Liver (tissue), 9 donors: Measurements from ENCODE around the gene SLC22A31. TPM values are rescaled to one million over a fixed set of nuclear protein-coding genes. Genes with fewer than 3 reads are reported as not detected.
A peak's percentile ranks its signal among the peaks of the same experiment; 100 is the strongest.

Experiments
- DNase-seq: peaks from one replicate; pipeline ENCODE4 v3.0.0-alpha.2; 2017; ENCODE audit warnings: low spot score
- H3K27ac ChIP-seq, 2 donors: one replicate each; pipeline ENCODE4 v1.7.0; 2013; ENCODE audit warnings: inconsistent platforms in 2 of 2, low read length in 2 of 2, control low read depth in 1 of 2, low read depth in 1 of 2, mild to moderate bottlenecking in 1 of 2
- H3K27me3 ChIP-seq, 4 donors: one replicate each; pipeline versions ENCODE4 v1.6.1 to v1.7.0; 2013; ENCODE audit warnings: low read length in 3 of 4, inconsistent platforms in 1 of 4, mild to moderate bottlenecking in 1 of 4, moderate library complexity in 1 of 4; ENCODE audit not compliant: control insufficient read depth in 4 of 4, insufficient read depth in 4 of 4
- H3K36me3 ChIP-seq, 4 donors: one replicate each; pipeline versions ENCODE4 v1.6.1 to v1.7.0; 2013; ENCODE audit warnings: low read length in 3 of 4, mild to moderate bottlenecking in 3 of 4, low read depth in 1 of 4, moderate library complexity in 1 of 4; ENCODE audit not compliant: control insufficient read depth in 4 of 4, insufficient read depth in 3 of 4
- H3K4me1 ChIP-seq, 4 donors: one replicate each; pipeline versions ENCODE4 v1.6.1 to v1.7.0; 2013; ENCODE audit warnings: low read length in 3 of 4, mild to moderate bottlenecking in 3 of 4, moderate library complexity in 1 of 4; ENCODE audit not compliant: control insufficient read depth in 4 of 4, insufficient read depth in 4 of 4
- H3K4me3 ChIP-seq, 3 donors: one replicate each; pipeline versions ENCODE4 v1.6.1 to v1.7.0; 2013; ENCODE audit warnings: low read length in 3 of 3, control low read depth in 1 of 3, low read depth in 1 of 3, mild to moderate bottlenecking in 1 of 3
- H3K9ac ChIP-seq, 2 donors: one replicate each; pipeline ENCODE4 v1.7.0; 2013; ENCODE audit warnings: low read length in 2 of 2, mild to moderate bottlenecking in 2 of 2, moderate library complexity in 2 of 2, control low read depth in 1 of 2, low read depth in 1 of 2
- H3K9me3 ChIP-seq, 4 donors: one replicate each; pipeline versions ENCODE4 v1.6.1 to v1.7.0; 2013; ENCODE audit warnings: low read length in 3 of 4; ENCODE audit not compliant: control insufficient read depth in 4 of 4
- EGR1 ChIP-seq, 2 donors: IDR thresholded peaks; 2 replicates each; pipeline ENCODE4 v1.6.1; 2016 to 2018; ENCODE audit warnings: antibody characterized with exemption in 2 of 2, low read depth in 2 of 2
- FOXA1 ChIP-seq: IDR thresholded peaks from 2 replicates; pipeline ENCODE4 v1.6.1; 2016; ENCODE audit warnings: antibody characterized with exemption
- FOXA2 ChIP-seq: IDR thresholded peaks from 2 replicates; pipeline ENCODE4 v1.6.1; 2016; ENCODE audit warnings: antibody characterized with exemption
- GABPA ChIP-seq, 2 donors: IDR thresholded peaks in 1 of 2; conservative IDR thresholded peaks in 1 of 2; 2 replicates each; pipeline ENCODE4 v1.6.1; 2016; ENCODE audit warnings: antibody characterized with exemption in 2 of 2, mild to moderate bottlenecking in 1 of 2, moderate library complexity in 1 of 2
- HNF4A ChIP-seq, 2 donors: conservative IDR thresholded peaks; 2 replicates each; pipeline ENCODE4 v1.6.1; 2016; ENCODE audit warnings: antibody characterized with exemption in 2 of 2, mild to moderate bottlenecking in 2 of 2
- HNF4G ChIP-seq: IDR thresholded peaks from 2 replicates; pipeline ENCODE4 v1.6.1; 2016; ENCODE audit warnings: antibody characterized with exemption
- JUND ChIP-seq, 2 donors: IDR thresholded peaks; 2 replicates each; pipeline ENCODE4 v1.6.1; 2016; ENCODE audit warnings: antibody characterized with exemption in 2 of 2
- NR2F2 ChIP-seq: IDR thresholded peaks from 2 replicates; pipeline ENCODE4 v1.6.1; 2016; ENCODE audit warnings: antibody characterized with exemption
- RAD21 ChIP-seq, 2 donors: IDR thresholded peaks; 2 replicates each; pipeline ENCODE4 v1.6.1; 2016; ENCODE audit warnings: antibody characterized with exemption in 2 of 2, mild to moderate bottlenecking in 2 of 2
- RXRA ChIP-seq, 2 donors: IDR thresholded peaks; 2 replicates each; pipeline ENCODE4 v1.6.1; 2017 to 2018; ENCODE audit warnings: antibody characterized with exemption in 2 of 2, mild to moderate bottlenecking in 1 of 2
- SP1 ChIP-seq: IDR thresholded peaks from 2 replicates; pipeline ENCODE4 v1.6.1; 2018; ENCODE audit warnings: antibody characterized with exemption, mild to moderate bottlenecking
- TAF1 ChIP-seq: conservative IDR thresholded peaks from 2 replicates; pipeline ENCODE4 v1.6.1; 2016; ENCODE audit warnings: antibody characterized with exemption, mild to moderate bottlenecking
- YY1 ChIP-seq: IDR thresholded peaks from 2 replicates; pipeline ENCODE4 v1.6.1; 2016; ENCODE audit warnings: antibody characterized with exemption, mild to moderate bottlenecking
- WGBS: extraction: QIAGEN DNeasy Blood & Tissue Kit; methylation state at CpG from one replicate; pipeline ENCODE4 v1.1.7; 2013; 5-methylcytosine and 5-hydroxymethylcytosine counted together
- polyA plus RNA-seq, 2 donors: library from polyadenylated mRNA; stranded (reverse) in 1 of 2; unstranded in 1 of 2; fragments of 200-250 nt in 1 of 2; fragments of >200 nt in 1 of 2; fragmentation: Nextera tagmentation in 1 of 2; extraction: Ambion mirVana in 1 of 2; gene quantifications; one replicate each; pipeline versions ENCODE4 v1.2.1 to v1.2.3, GENCODE V29; 2013 to 2015
- total RNA-seq, 2 donors: library from RNA; depleted of rRNA; stranded (reverse); fragments of >200 nt; gene quantifications; one replicate each; pipeline ENCODE4 v1.2.3, GENCODE V29; 2014
- TF ChIP-seq, protein P1 (sequence below): IDR thresholded peaks from 2 replicates; pipeline ENCODE4 v1.6.1; 2016; ENCODE audit warnings: antibody characterized with exemption
- TF ChIP-seq, protein P2 (sequence below): IDR thresholded peaks from 2 replicates; pipeline ENCODE4 v1.6.1; 2016; ENCODE audit warnings: antibody characterized with exemption, mild to moderate bottlenecking
- TF ChIP-seq, protein P3 (sequence below): IDR thresholded peaks from 2 replicates; pipeline ENCODE4 v1.6.1; 2016; ENCODE audit warnings: antibody characterized with exemption
- TF ChIP-seq, protein P4 (sequence below): fragments of 150-350 bp; IDR thresholded peaks from 2 replicates; pipeline ENCODE4 v1.5.1; 2017; ENCODE audit warnings: improper control_type of control experiment, low read depth, low read length; ENCODE audit not compliant: missing input control
- TF ChIP-seq, protein P5 (sequence below): IDR thresholded peaks from 2 replicates; pipeline ENCODE4 v1.6.1; 2016; ENCODE audit warnings: antibody characterized with exemption
- donor health status: healthy.
- donor health status: healthy.
- donor health status: healthy.
- donor health status: healthy.
- donor health status: healthy.

Gene SLC22A31
- total and polyA plus RNA-seq, 4 donors: 0.15 to 0.50 (median 0.48) TPM; not detected in 1

DNA sequence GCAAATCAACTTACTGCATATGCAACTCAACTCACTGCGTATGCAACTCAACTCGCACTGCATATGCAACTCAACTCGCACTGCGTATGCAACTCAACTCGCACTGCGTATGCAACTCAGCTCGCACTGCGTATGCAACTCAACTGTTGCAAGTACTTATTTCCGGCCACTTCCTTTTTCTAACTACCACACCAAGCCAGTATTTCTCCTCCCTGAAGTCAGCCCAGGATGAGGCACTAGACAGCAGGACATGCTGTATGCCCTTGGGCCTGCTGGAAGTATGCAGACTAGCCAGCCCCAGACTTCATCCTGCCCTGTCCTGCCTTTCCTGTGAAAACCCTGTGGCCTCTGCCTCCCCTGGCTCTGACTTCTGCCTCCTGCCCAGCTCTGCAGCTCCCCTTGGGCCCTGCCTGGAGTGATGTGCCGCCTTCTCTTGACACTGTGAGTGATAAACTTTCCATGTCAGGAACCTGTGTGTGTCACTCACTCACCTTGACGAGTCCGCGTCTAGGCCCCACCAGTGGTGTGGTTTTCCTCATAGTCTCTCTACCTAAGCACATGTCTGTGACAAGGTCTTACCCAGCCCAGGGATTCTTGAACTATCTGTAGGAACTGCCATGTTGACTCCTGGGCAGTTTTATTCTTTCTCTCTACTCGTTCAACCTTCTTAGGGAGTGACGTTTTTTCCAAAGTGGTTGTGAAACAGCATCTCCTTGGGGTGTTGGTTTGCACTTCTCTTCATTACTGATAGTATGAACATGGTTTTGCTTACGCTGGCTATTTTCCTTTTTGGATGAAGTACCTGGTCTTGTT lies 33.5 kb upstream of the SLC22A31 start:
- 94% methylated on average over 16 of the region's 16 CpGs for WGBS
- DNase-seq: no peak
- Histone ChIP-seq H3K4me3 (peak overlapping the region in 1 of 3 donors; percentile 2), H3K9me3 (peaks cover 0 to 8% (median 5%) of the 10 kb centered on the region in 4 donors), H3K4me1 (peaks cover 3 to 14% (median 10%) of the 10 kb centered on the region in 4 donors), H3K27ac (no peak overlapping the region), H3K27me3 (no peaks in the 10 kb centered on the region), H3K36me3 (peaks cover 4 to 34% (median 15%) of the 10 kb centered on the region in 4 donors), H3K9ac (no peak overlapping the region)
- TF ChIP-seq, protein P1, sequence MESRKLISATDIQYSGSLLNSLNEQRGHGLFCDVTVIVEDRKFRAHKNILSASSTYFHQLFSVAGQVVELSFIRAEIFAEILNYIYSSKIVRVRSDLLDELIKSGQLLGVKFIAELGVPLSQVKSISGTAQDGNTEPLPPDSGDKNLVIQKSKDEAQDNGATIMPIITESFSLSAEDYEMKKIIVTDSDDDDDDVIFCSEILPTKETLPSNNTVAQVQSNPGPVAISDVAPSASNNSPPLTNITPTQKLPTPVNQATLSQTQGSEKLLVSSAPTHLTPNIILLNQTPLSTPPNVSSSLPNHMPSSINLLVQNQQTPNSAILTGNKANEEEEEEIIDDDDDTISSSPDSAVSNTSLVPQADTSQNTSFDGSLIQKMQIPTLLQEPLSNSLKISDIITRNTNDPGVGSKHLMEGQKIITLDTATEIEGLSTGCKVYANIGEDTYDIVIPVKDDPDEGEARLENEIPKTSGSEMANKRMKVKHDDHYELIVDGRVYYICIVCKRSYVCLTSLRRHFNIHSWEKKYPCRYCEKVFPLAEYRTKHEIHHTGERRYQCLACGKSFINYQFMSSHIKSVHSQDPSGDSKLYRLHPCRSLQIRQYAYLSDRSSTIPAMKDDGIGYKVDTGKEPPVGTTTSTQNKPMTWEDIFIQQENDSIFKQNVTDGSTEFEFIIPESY: no peak

DNA sequence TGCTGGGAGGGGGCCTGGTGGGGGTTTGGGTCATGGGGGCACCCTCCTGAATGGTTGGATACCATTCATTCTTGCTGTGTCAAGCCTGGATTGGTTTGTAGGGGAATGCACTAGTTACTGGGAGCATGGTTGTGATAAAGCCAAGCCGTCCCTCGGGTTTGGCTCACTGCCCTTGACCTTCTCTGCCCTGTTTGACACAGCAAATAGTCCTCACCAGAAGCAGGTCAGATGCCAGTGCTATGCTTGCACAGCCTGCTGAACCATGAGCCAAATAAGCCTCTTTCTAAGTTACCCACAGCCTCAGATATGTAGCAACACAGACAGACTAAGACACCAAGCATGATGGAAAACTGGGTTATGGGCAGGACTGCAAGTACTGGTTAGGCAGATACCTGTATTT lies 31.8 kb upstream of the SLC22A31 start:
- TF ChIP-seq FOXA2 (peak; percentile 60), EGR1 (IDR thresholded peaks at IDR 0.05; ENCODE audit: low read depth in 2 of 2) (no peak), GABPA (IDR thresholded peaks at IDR 0.05 in 1 of 2, conservative IDR thresholded peaks at IDR 0.05 in 1 of 2) (peak; percentile 33 to 77), TAF1 (no peak), JUND (IDR thresholded peaks at IDR 0.05) (no peak), YY1 (peak; percentile 28), HNF4G (peak; percentile 36), NR2F2 (peak; percentile 53), FOXA1 (peak; percentile 29), RAD21 (IDR thresholded peaks at IDR 0.05) (peak in 1 of 2 donors; percentile 54), RXRA (IDR thresholded peaks at IDR 0.05) (peak; percentile 88 to 92), SP1 (peak; percentile 74), HNF4A (conservative IDR thresholded peaks at IDR 0.05) (peak; percentile 57 to 67)
- TF ChIP-seq, protein P2, sequence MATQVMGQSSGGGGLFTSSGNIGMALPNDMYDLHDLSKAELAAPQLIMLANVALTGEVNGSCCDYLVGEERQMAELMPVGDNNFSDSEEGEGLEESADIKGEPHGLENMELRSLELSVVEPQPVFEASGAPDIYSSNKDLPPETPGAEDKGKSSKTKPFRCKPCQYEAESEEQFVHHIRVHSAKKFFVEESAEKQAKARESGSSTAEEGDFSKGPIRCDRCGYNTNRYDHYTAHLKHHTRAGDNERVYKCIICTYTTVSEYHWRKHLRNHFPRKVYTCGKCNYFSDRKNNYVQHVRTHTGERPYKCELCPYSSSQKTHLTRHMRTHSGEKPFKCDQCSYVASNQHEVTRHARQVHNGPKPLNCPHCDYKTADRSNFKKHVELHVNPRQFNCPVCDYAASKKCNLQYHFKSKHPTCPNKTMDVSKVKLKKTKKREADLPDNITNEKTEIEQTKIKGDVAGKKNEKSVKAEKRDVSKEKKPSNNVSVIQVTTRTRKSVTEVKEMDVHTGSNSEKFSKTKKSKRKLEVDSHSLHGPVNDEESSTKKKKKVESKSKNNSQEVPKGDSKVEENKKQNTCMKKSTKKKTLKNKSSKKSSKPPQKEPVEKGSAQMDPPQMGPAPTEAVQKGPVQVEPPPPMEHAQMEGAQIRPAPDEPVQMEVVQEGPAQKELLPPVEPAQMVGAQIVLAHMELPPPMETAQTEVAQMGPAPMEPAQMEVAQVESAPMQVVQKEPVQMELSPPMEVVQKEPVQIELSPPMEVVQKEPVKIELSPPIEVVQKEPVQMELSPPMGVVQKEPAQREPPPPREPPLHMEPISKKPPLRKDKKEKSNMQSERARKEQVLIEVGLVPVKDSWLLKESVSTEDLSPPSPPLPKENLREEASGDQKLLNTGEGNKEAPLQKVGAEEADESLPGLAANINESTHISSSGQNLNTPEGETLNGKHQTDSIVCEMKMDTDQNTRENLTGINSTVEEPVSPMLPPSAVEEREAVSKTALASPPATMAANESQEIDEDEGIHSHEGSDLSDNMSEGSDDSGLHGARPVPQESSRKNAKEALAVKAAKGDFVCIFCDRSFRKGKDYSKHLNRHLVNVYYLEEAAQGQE: no peak
- TF ChIP-seq, protein P3, sequence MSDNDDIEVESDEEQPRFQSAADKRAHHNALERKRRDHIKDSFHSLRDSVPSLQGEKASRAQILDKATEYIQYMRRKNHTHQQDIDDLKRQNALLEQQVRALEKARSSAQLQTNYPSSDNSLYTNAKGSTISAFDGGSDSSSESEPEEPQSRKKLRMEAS: no peak
- TF ChIP-seq, protein P4, sequence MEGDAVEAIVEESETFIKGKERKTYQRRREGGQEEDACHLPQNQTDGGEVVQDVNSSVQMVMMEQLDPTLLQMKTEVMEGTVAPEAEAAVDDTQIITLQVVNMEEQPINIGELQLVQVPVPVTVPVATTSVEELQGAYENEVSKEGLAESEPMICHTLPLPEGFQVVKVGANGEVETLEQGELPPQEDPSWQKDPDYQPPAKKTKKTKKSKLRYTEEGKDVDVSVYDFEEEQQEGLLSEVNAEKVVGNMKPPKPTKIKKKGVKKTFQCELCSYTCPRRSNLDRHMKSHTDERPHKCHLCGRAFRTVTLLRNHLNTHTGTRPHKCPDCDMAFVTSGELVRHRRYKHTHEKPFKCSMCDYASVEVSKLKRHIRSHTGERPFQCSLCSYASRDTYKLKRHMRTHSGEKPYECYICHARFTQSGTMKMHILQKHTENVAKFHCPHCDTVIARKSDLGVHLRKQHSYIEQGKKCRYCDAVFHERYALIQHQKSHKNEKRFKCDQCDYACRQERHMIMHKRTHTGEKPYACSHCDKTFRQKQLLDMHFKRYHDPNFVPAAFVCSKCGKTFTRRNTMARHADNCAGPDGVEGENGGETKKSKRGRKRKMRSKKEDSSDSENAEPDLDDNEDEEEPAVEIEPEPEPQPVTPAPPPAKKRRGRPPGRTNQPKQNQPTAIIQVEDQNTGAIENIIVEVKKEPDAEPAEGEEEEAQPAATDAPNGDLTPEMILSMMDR: no peak
- TF ChIP-seq, protein P5, sequence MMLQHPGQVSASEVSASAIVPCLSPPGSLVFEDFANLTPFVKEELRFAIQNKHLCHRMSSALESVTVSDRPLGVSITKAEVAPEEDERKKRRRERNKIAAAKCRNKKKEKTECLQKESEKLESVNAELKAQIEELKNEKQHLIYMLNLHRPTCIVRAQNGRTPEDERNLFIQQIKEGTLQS: no peak
- TF ChIP-seq, protein P1: no peak
- Histone ChIP-seq H3K27ac (no peak overlapping the region), H3K9ac (no peak overlapping the region), H3K9me3 (peaks cover under 1 to 18% (median 15%) of the 10 kb centered on the region in 4 donors), H3K36me3 (peaks cover 5 to 51% (median 30%) of the 10 kb centered on the region in 4 donors), H3K4me3 (no peak overlapping the region), H3K4me1 (peaks cover 3 to 14% (median 10%) of the 10 kb centered on the region in 4 donors), H3K27me3 (no peaks in the 10 kb centered on the region)
- WGBS: 36% methylated on average over 2 of the region's 2 CpGs
- DNase-seq: no peak
